Dedifferentiated amniotic fluid mesenchymal stem cell (primary cell): ENCODE results near the gene PMM2.

Experiments used
- DNase-seq: peaks from one replicate; pipeline ENCODE4 v3.0.0-alpha.2; 2016; ENCODE audit errors: extremely low spot score

The PMM2 gene

GRCh38 chr16:8887431-8887765 lies 89.8 kb downstream of the PMM2 start:
- no peak for DNase-seq

GRCh38 chr16:8887952-8888560 lies 90.4 kb downstream of the PMM2 start:
- DNase-seq: no peak

- no peak for DNase-seq
These were observed 91.6 kb downstream of the PMM2 start for GRCh38 chr16:8888951-8889892.

GRCh38 chr16:8889893-8890548 lies 92.4 kb downstream of the PMM2 start:
- no peak for DNase-seq

- DNase-seq: no peak
These were observed 92.9 kb downstream of the PMM2 start for GRCh38 chr16:8890549-8890921.

- DNase-seq: no peak
These were observed 94.5 kb downstream of the PMM2 start for GRCh38 chr16:8892101-8892575.

GRCh38 chr16:8893426-8893825 lies 95.8 kb downstream of the PMM2 start:
- DNase-seq: no peak

- no peak for DNase-seq
These were observed 96.5 kb downstream of the PMM2 start for GRCh38 chr16:8893976-8894690.

- no peak for DNase-seq
These were observed 97.2 kb downstream of the PMM2 start for GRCh38 chr16:8894736-8895334.

- no peak for DNase-seq
These were observed 101.2 kb downstream of the PMM2 start for GRCh38 chr16:8898660-8899318.
